WTC11 (cell line): Measurements from ENCODE around the gene FADS6.

Experiments
- ETV6 ChIP-seq: sonication (generic); formaldehyde crosslinking; IDR thresholded peaks from 2 replicates; pipeline ENCODE4 v1.8.1; 2022; ENCODE audit warnings: mild to moderate bottlenecking, missing genetic modification reagents
- KAT7 ChIP-seq: sonication (generic); formaldehyde crosslinking; IDR thresholded peaks from 2 replicates; pipeline ENCODE4 v1.8.1; 2023; ENCODE audit warnings: missing genetic modification reagents, mild to moderate bottlenecking, borderline replicate concordance
- SP1 ChIP-seq: sonication (generic); formaldehyde crosslinking; conservative IDR thresholded peaks from 2 replicates; pipeline ENCODE4 v1.8.1; 2022; ENCODE audit warnings: missing genetic modification reagents
- ZNF263 ChIP-seq: sonication (generic); formaldehyde crosslinking; IDR thresholded peaks from 2 replicates; pipeline ENCODE4 v1.8.1; 2022; ENCODE audit warnings: low read depth, mild to moderate bottlenecking, moderate library complexity, missing genetic modification reagents
- TF ChIP-seq, protein P1 (sequence below): sonication (generic); formaldehyde crosslinking; IDR thresholded peaks from 2 replicates; pipeline ENCODE4 v1.8.1; 2023; ENCODE audit warnings: mild to moderate bottlenecking, missing genetic modification reagents
- TF ChIP-seq, protein P2 (sequence below): fragments of 200-600 bp; IDR thresholded peaks from 2 replicates; pipeline ENCODE4 v1.8.0; 2022; ENCODE audit warnings: antibody characterized with exemption
- TF ChIP-seq, protein P3 (sequence below): sonication (generic); formaldehyde crosslinking; IDR thresholded peaks from 2 replicates; pipeline ENCODE4 v1.8.1; 2022; ENCODE audit warnings: mild to moderate bottlenecking, missing genetic modification reagents, moderate library complexity, borderline replicate concordance
- TF ChIP-seq, protein P4 (sequence below): sonication (generic); formaldehyde crosslinking; IDR thresholded peaks from 2 replicates; pipeline ENCODE4 v1.8.0; 2023; ENCODE audit warnings: missing genetic modification reagents, mild to moderate bottlenecking, borderline replicate concordance

DNA sequence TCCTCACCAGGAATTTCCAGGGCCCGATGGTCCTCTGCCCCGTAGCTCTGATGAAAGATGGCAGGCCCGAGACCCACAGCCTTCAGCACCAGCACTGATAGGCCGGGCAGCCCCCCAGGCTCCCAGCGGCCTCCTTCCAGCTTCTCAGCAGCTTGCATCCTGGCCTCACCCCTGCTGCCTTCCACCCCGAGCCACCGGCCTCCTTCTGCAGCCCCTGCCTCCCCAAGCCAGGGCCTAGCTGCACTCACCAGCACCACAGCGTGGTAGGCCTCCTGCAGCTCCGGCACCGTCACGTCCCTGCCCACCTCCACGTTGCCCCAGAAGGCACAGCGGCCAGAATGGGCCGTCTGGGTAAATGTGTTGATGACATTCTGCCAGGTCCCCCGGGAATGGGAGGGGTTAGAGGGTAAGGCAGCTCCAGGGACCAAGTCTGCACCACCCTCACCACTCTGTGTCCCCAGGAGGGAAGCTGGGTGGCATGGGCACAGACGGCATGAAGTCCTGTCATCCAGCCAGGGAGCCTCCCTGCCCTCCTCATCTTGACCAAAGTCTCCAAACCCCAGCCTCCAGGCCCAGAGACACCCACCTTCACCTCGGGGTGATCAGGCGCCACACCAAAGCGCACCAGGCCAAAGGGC, 27.1 kb downstream of the FADS6 start:
- TF ChIP-seq, protein P1, sequence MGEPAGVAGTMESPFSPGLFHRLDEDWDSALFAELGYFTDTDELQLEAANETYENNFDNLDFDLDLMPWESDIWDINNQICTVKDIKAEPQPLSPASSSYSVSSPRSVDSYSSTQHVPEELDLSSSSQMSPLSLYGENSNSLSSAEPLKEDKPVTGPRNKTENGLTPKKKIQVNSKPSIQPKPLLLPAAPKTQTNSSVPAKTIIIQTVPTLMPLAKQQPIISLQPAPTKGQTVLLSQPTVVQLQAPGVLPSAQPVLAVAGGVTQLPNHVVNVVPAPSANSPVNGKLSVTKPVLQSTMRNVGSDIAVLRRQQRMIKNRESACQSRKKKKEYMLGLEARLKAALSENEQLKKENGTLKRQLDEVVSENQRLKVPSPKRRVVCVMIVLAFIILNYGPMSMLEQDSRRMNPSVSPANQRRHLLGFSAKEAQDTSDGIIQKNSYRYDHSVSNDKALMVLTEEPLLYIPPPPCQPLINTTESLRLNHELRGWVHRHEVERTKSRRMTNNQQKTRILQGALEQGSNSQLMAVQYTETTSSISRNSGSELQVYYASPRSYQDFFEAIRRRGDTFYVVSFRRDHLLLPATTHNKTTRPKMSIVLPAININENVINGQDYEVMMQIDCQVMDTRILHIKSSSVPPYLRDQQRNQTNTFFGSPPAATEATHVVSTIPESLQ (CRISPR knock-in tag), result no peak
- TF ChIP-seq SP1 (no peak), ZNF263 (CRISPR knock-in tag) (no peak), ETV6 (CRISPR knock-in tag) (no peak), KAT7 (no peak)
- TF ChIP-seq, protein P2, sequence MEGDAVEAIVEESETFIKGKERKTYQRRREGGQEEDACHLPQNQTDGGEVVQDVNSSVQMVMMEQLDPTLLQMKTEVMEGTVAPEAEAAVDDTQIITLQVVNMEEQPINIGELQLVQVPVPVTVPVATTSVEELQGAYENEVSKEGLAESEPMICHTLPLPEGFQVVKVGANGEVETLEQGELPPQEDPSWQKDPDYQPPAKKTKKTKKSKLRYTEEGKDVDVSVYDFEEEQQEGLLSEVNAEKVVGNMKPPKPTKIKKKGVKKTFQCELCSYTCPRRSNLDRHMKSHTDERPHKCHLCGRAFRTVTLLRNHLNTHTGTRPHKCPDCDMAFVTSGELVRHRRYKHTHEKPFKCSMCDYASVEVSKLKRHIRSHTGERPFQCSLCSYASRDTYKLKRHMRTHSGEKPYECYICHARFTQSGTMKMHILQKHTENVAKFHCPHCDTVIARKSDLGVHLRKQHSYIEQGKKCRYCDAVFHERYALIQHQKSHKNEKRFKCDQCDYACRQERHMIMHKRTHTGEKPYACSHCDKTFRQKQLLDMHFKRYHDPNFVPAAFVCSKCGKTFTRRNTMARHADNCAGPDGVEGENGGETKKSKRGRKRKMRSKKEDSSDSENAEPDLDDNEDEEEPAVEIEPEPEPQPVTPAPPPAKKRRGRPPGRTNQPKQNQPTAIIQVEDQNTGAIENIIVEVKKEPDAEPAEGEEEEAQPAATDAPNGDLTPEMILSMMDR, result no peak
- TF ChIP-seq, protein P3, sequence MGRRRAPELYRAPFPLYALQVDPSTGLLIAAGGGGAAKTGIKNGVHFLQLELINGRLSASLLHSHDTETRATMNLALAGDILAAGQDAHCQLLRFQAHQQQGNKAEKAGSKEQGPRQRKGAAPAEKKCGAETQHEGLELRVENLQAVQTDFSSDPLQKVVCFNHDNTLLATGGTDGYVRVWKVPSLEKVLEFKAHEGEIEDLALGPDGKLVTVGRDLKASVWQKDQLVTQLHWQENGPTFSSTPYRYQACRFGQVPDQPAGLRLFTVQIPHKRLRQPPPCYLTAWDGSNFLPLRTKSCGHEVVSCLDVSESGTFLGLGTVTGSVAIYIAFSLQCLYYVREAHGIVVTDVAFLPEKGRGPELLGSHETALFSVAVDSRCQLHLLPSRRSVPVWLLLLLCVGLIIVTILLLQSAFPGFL (CRISPR knock-in tag), result no peak
- TF ChIP-seq, protein P4, sequence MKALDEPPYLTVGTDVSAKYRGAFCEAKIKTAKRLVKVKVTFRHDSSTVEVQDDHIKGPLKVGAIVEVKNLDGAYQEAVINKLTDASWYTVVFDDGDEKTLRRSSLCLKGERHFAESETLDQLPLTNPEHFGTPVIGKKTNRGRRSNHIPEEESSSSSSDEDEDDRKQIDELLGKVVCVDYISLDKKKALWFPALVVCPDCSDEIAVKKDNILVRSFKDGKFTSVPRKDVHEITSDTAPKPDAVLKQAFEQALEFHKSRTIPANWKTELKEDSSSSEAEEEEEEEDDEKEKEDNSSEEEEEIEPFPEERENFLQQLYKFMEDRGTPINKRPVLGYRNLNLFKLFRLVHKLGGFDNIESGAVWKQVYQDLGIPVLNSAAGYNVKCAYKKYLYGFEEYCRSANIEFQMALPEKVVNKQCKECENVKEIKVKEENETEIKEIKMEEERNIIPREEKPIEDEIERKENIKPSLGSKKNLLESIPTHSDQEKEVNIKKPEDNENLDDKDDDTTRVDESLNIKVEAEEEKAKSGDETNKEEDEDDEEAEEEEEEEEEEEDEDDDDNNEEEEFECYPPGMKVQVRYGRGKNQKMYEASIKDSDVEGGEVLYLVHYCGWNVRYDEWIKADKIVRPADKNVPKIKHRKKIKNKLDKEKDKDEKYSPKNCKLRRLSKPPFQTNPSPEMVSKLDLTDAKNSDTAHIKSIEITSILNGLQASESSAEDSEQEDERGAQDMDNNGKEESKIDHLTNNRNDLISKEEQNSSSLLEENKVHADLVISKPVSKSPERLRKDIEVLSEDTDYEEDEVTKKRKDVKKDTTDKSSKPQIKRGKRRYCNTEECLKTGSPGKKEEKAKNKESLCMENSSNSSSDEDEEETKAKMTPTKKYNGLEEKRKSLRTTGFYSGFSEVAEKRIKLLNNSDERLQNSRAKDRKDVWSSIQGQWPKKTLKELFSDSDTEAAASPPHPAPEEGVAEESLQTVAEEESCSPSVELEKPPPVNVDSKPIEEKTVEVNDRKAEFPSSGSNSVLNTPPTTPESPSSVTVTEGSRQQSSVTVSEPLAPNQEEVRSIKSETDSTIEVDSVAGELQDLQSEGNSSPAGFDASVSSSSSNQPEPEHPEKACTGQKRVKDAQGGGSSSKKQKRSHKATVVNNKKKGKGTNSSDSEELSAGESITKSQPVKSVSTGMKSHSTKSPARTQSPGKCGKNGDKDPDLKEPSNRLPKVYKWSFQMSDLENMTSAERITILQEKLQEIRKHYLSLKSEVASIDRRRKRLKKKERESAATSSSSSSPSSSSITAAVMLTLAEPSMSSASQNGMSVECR (CRISPR knock-in tag), result no peak
